Gastroesophageal sphincter (tissue), 3 donors: ENCODE measurements around the gene DIPK1A.

ENCODE experiments used
- CTCF ChIP-seq, 4 experiments: fragments of 200-600 bp in 2 of 4; fragments of 450-650 bp in 2 of 4; sonication (generic) in 1 of 4; IDR thresholded peaks; one replicate each; pipeline ENCODE4 v1.5.1; 2017 to 2019; ENCODE audit warnings: antibody characterized with exemption in 4 of 4, mild to moderate bottlenecking in 2 of 4, moderate library complexity in 2 of 4
- POLR2A ChIP-seq, 2 donors: fragments of 450-650 bp; IDR thresholded peaks; one replicate each; pipeline ENCODE4 v1.6.1; 2017; ENCODE audit warnings: antibody characterized with exemption in 2 of 2, mild to moderate bottlenecking in 2 of 2, moderate library complexity in 1 of 2

GRCh38 chr1:92817137-92817697, 144.0 kb downstream of the DIPK1A start:
- TF ChIP-seq POLR2A (IDR thresholded peaks at IDR 0.05) (no peak), CTCF (IDR thresholded peaks at IDR 0.05) (no peak)
